ENCODE data around the gene GPER1.

GRCh38 chr7:1092161-1092632 is 4.3 kb downstream of the GPER1 start:
- TF ChIP-seq GATA2 (IDR thresholded peaks at IDR 0.05; ENCODE audit: low read depth, low read length) (no peak), GATA3 (IDR thresholded peaks at IDR 0.05; ENCODE audit: low read depth, low read length) (no peak)

Data from SH-SY5Y (cell line).